SK-N-MC (cell line): ENCODE results near the gene TNFSF8.

Source experiments
- DNase-seq: peaks from one replicate; pipeline ENCODE4 v3.0.0-alpha.2; 2011; ENCODE audit warnings: low read depth, low spot score
- H3K27ac ChIP-seq: fragments of 200-600 bp; sonication (generic); 2 replicates; pipeline ENCODE4 v1.5.1; 2016; ENCODE audit warnings: mixed run types
- H3K36me3 ChIP-seq: fragments of 200-600 bp; sonication (generic); 2 replicates; pipeline ENCODE4 v1.6.1; 2017; ENCODE audit warnings: antibody characterized with exemption, low read length, mixed read lengths; ENCODE audit not compliant: insufficient read depth
- H3K4me3 ChIP-seq: fragments of 200-600 bp; sonication (generic); 2 replicates; pipeline ENCODE4 v1.5.1; 2016
- H3K9ac ChIP-seq: fragments of 200-600 bp; sonication (generic); 2 replicates; pipeline ENCODE4 v1.8.0; 2017; ENCODE audit warnings: mixed run types, mixed read lengths; ENCODE audit not compliant: insufficient read length
- H3K9me3 ChIP-seq: fragments of 200-600 bp; sonication (generic); 2 replicates; pipeline ENCODE4 v1.6.1; 2017; ENCODE audit warnings: low read depth, mild to moderate bottlenecking, antibody characterized with exemption, low read length, moderate library complexity, mixed read lengths
- EZH2 ChIP-seq: fragments of 200-600 bp; sonication (generic); IDR thresholded peaks from one replicate; pipeline ENCODE4 v1.6.1; 2017; ENCODE audit warnings: antibody characterized with exemption
- FOXP2 ChIP-seq: optimal IDR thresholded peaks from 2 replicates; pipeline ENCODE3; 2011; ENCODE audit warnings: mild to moderate bottlenecking, moderate library complexity; ENCODE audit not compliant: insufficient read depth; ENCODE audit errors: extremely low read length, control extremely low read depth
- POLR2AphosphoS5 ChIP-seq: IDR thresholded peaks from 2 replicates; pipeline ENCODE4 v1.6.1; 2012; ENCODE audit warnings: mild to moderate bottlenecking, low read depth, low read length, borderline replicate concordance

Gene TNFSF8

GRCh38 chr9:114895521-114895991, 34.8 kb downstream of the TNFSF8 start:
- no peaks in the 10 kb centered on the region for H3K9me3 ChIP-seq
- H3K4me3 ChIP-seq, result peak overlapping the region; percentile 20; the same call in 1 of the 2 replicates
- DNase-seq, result no peak
- peak overlapping the region; percentile 3 for H3K9ac ChIP-seq
- TF ChIP-seq POLR2AphosphoS5 (no peak), EZH2 (no peak), FOXP2 (no peak)
- H3K27ac ChIP-seq, result peak overlapping the region; percentile 77; the same call in 1 of the 2 replicates
- H3K36me3 ChIP-seq, result no peaks in the 10 kb centered on the region

GRCh38 chr9:114894609-114895433, 35.6 kb downstream of the TNFSF8 start:
- H3K9ac ChIP-seq, result peak overlapping the region; percentile 3

GRCh38 chr9:114894206-114894605, 36.2 kb downstream of the TNFSF8 start:
- no peak overlapping the region for H3K4me3 ChIP-seq
- H3K27ac ChIP-seq, result no peak overlapping the region
- H3K9ac ChIP-seq, result no peak overlapping the region
- DNase-seq, result no peak
- H3K9me3 ChIP-seq, result no peaks in the 10 kb centered on the region
- TF ChIP-seq EZH2, result no peak
- no peak for TF ChIP-seq POLR2AphosphoS5
- no peak for TF ChIP-seq FOXP2
- H3K36me3 ChIP-seq, result no peaks in the 10 kb centered on the region

More at GRCh38 chr9:114894609-114895433, 35.6 kb downstream of the TNFSF8 start:
- no peak for DNase-seq
- Histone ChIP-seq H3K9me3 (no peaks in the 10 kb centered on the region), H3K4me3 (peak overlapping the region; percentile 20; the same call in 1 of the 2 replicates), H3K36me3 (no peaks in the 10 kb centered on the region), H3K27ac (peak overlapping the region; percentile 77)
- TF ChIP-seq EZH2, result no peak
- TF ChIP-seq FOXP2, result no peak
- TF ChIP-seq POLR2AphosphoS5, result no peak

- H3K4me3 ChIP-seq, result no peak overlapping the region
- H3K27ac ChIP-seq, result no peak overlapping the region
- H3K9ac ChIP-seq, result no peak overlapping the region
Observed at GRCh38 chr9:114893221-114894010, 37.0 kb downstream of the TNFSF8 start.

GRCh38 chr9:114889802-114890224, 40.6 kb downstream of the TNFSF8 start:
- Histone ChIP-seq H3K9me3 (no peaks in the 10 kb centered on the region), H3K9ac (no peak overlapping the region), H3K27ac (no peak overlapping the region), H3K4me3 (no peak overlapping the region), H3K36me3 (no peaks in the 10 kb centered on the region)
- no peak for DNase-seq
- TF ChIP-seq EZH2, result no peak

More at GRCh38 chr9:114893221-114894010, 37.0 kb downstream of the TNFSF8 start:
- DNase-seq, result no peak
- TF ChIP-seq FOXP2 (no peak), POLR2AphosphoS5 (no peak), EZH2 (no peak)
- Histone ChIP-seq H3K9me3 (no peaks in the 10 kb centered on the region), H3K36me3 (no peaks in the 10 kb centered on the region)

GRCh38 chr9:114888607-114889006, 41.8 kb downstream of the TNFSF8 start:
- H3K36me3 ChIP-seq, result no peaks in the 10 kb centered on the region
- H3K9me3 ChIP-seq, result no peaks in the 10 kb centered on the region
- DNase-seq, result no peak
- no peak overlapping the region for H3K4me3 ChIP-seq
- no peak overlapping the region for H3K9ac ChIP-seq
- no peak overlapping the region for H3K27ac ChIP-seq
- TF ChIP-seq POLR2AphosphoS5, result no peak
- no peak for TF ChIP-seq FOXP2
- no peak for TF ChIP-seq EZH2

- no peak for DNase-seq
- no peaks in the 10 kb centered on the region for H3K36me3 ChIP-seq
- no peak overlapping the region for H3K27ac ChIP-seq
- TF ChIP-seq FOXP2 (no peak), EZH2 (no peak), POLR2AphosphoS5 (no peak)
- H3K4me3 ChIP-seq, result no peak overlapping the region
- H3K9ac ChIP-seq, result no peak overlapping the region
- no peaks in the 10 kb centered on the region for H3K9me3 ChIP-seq
Observed at GRCh38 chr9:114887963-114888362, 42.4 kb downstream of the TNFSF8 start.

GRCh38 chr9:114884787-114885452, 45.5 kb downstream of the TNFSF8 start:
- Histone ChIP-seq H3K4me3 (no peak overlapping the region), H3K36me3 (no peaks in the 10 kb centered on the region), H3K27ac (no peak overlapping the region), H3K9ac (no peak overlapping the region), H3K9me3 (no peaks in the 10 kb centered on the region)
- DNase-seq, result no peak
- TF ChIP-seq FOXP2, result no peak
- no peak for TF ChIP-seq EZH2
- no peak for TF ChIP-seq POLR2AphosphoS5
